Upper lobe of left lung (tissue), 6 donors: ENCODE results near the gene CTNNB1. TPM values are rescaled to one million over a fixed set of nuclear protein-coding genes. Genes with fewer than 3 reads are reported as not detected.

Source experiments
- ATAC-seq, 2 donors: fragments of 200-7000 bp; cut with Tn5 transposase; one replicate each; pipeline ENCODE4 v1.9.1; 2022; ENCODE audit warnings: mild to moderate bottlenecking in 2 of 2, moderate library complexity in 2 of 2; ENCODE audit not compliant: low FRiP score in 2 of 2
- DNase-seq, 2 donors: peaks; one replicate each; pipeline ENCODE4 v3.0.0-alpha.2; 2019 to 2020
- H3K27ac ChIP-seq, 4 donors: fragments of 200-600 bp; sonication (generic); one replicate each; pipeline ENCODE4 v1.5.1; 2016 to 2019
- H3K27me3 ChIP-seq, 4 donors: fragments of 200-600 bp; sonication (generic); one replicate each; pipeline ENCODE4 v1.5.1; 2017 to 2019
- H3K36me3 ChIP-seq, 4 donors: fragments of 200-600 bp; sonication (generic); one replicate each; pipeline ENCODE4 v1.5.1; 2016 to 2019
- H3K4me1 ChIP-seq, 4 donors: fragments of 200-600 bp; sonication (generic); one replicate each; pipeline ENCODE4 v1.5.1; 2018 to 2019
- H3K4me3 ChIP-seq, 4 donors: fragments of 200-600 bp; sonication (generic); one replicate each; pipeline ENCODE4 v1.5.1; 2017 to 2019; ENCODE audit warnings: mild to moderate bottlenecking in 2 of 4, moderate library complexity in 1 of 4
- H3K9me3 ChIP-seq, 4 donors: fragments of 200-600 bp; sonication (generic); one replicate each; pipeline ENCODE4 v1.5.1; 2018 to 2019
- CTCF ChIP-seq, 6 experiments: fragments of 450-650 bp in 4 of 6; fragments of 200-600 bp in 2 of 6; sonication (generic) in 2 of 6; IDR thresholded peaks; one replicate each; pipeline ENCODE4 v1.5.1; 2016 to 2019; ENCODE audit warnings: antibody characterized with exemption in 6 of 6
- EP300 ChIP-seq, 4 donors: sonication (generic); formaldehyde crosslinking; IDR thresholded peaks; one replicate each; pipeline ENCODE4 v1.5.1; 2017; ENCODE audit warnings: antibody characterized with exemption in 4 of 4, control low read depth in 2 of 4
- POLR2A ChIP-seq, 4 donors: fragments of 450-650 bp; IDR thresholded peaks; one replicate each; pipeline ENCODE4 v1.5.1; 2016 to 2017; ENCODE audit warnings: antibody characterized with exemption in 4 of 4, mild to moderate bottlenecking in 2 of 4
- POLR2AphosphoS5 ChIP-seq, 2 donors: sonication (generic); formaldehyde crosslinking; IDR thresholded peaks; one replicate each; pipeline ENCODE4 v1.5.1; 2017; ENCODE audit warnings: antibody characterized with exemption in 2 of 2
- WGBS, 2 donors: methylation state at CpG; one replicate each; pipeline ENCODE4 v1.1.5; 2017 to 2018; 5-methylcytosine and 5-hydroxymethylcytosine counted together
- total RNA-seq, 6 donors: library from RNA; depleted of rRNA in 4 of 6; stranded (reverse); fragments of >200 nt in 4 of 6; gene quantifications; one replicate each; pipeline versions ENCODE4 v1.1.0 to v1.2.1, GENCODE V29; 2016 to 2021
- donor health status: DM: no; HTN: no; CAD: no; lungs with moderate emphysema.
- donor health status: DM: no; HTN: yes; CAD: no; lungs with severe emphysema.

Gene CTNNB1
- total RNA-seq, 6 donors from 2014 or later = 332 to 776 (median 412) TPM

- 77 to 85% methylated on average over 2 of the region's 2 CpGs for WGBS, 2 donors
- H3K27me3 ChIP-seq = no peaks in the 10 kb centered on the region
- H3K36me3 ChIP-seq = peaks cover 26 to 47% (median 40%) of the 10 kb centered on the region in 4 donors
- peaks cover 31 to 57% (median 49%) of the 10 kb centered on the region in 4 donors for H3K4me1 ChIP-seq
- DNase-seq = no peak
- no peak overlapping the region for H3K27ac ChIP-seq
- TF ChIP-seq POLR2AphosphoS5 (IDR thresholded peaks at IDR 0.05) = no peak
- no peak for TF ChIP-seq CTCF (IDR thresholded peaks at IDR 0.05)
- TF ChIP-seq POLR2A (IDR thresholded peaks at IDR 0.05) = no peak
- TF ChIP-seq EP300 (IDR thresholded peaks at IDR 0.05) = no peak
- no peak overlapping the region for H3K4me3 ChIP-seq
- no peaks in the 10 kb centered on the region for H3K9me3 ChIP-seq
- ATAC-seq = no peak
Measured at GRCh38 chr3:41223691-41224090, 24.4 kb downstream of the CTNNB1 start.

- H3K9me3 ChIP-seq = no peaks in the 10 kb centered on the region
- peaks cover 31 to 51% (median 46%) of the 10 kb centered on the region in 4 donors for H3K4me1 ChIP-seq
- H3K27me3 ChIP-seq = no peaks in the 10 kb centered on the region
- H3K36me3 ChIP-seq = peaks cover 26 to 53% (median 41%) of the 10 kb centered on the region in 4 donors
- WGBS, 2 donors = 89 to 96% methylated on average over 3 of the region's 3 CpGs
- no peak for DNase-seq
- no peak overlapping the region for H3K4me3 ChIP-seq
- ATAC-seq = peak in 1 of 2 donors; percentile 85
- peak overlapping the region in 1 of 4 donors; percentile 39 for H3K27ac ChIP-seq
- TF ChIP-seq EP300 (IDR thresholded peaks at IDR 0.05) = no peak
- no peak for TF ChIP-seq CTCF (IDR thresholded peaks at IDR 0.05)
- TF ChIP-seq POLR2AphosphoS5 (IDR thresholded peaks at IDR 0.05) = no peak
- no peak for TF ChIP-seq POLR2A (IDR thresholded peaks at IDR 0.05)
Measured at GRCh38 chr3:41224120-41224806, 25.0 kb downstream of the CTNNB1 start.

GRCh38 chr3:41234823-41235721, 35.8 kb downstream of the CTNNB1 start:
- WGBS, 2 donors = 58 to 64% methylated on average over 6 of the region's 6 CpGs
- H3K4me1 ChIP-seq = no peaks in the 10 kb centered on the region

GRCh38 chr3:41236228-41236627, 36.9 kb downstream of the CTNNB1 start:
- DNase-seq (no peak), ATAC-seq (no peak)
- Histone ChIP-seq H3K4me3 (no peak overlapping the region), H3K9me3 (no peaks in the 10 kb centered on the region), H3K36me3 (peaks cover 52 to 96% (median 71%) of the 10 kb centered on the region in 4 donors), H3K27ac (no peak overlapping the region), H3K27me3 (no peaks in the 10 kb centered on the region), H3K4me1 (no peaks in the 10 kb centered on the region)
- WGBS, 2 donors = 92 to 95% methylated on average over 2 of the region's 2 CpGs
- TF ChIP-seq CTCF (IDR thresholded peaks at IDR 0.05) = no peak
- no peak for TF ChIP-seq EP300 (IDR thresholded peaks at IDR 0.05)
- TF ChIP-seq POLR2AphosphoS5 (IDR thresholded peaks at IDR 0.05) = no peak
- TF ChIP-seq POLR2A (IDR thresholded peaks at IDR 0.05) = no peak

More at GRCh38 chr3:41234823-41235721, 35.8 kb downstream of the CTNNB1 start:
- Histone ChIP-seq H3K27me3 (no peaks in the 10 kb centered on the region), H3K4me3 (no peak overlapping the region), H3K36me3 (peaks cover 52 to 96% (median 67%) of the 10 kb centered on the region in 4 donors), H3K27ac (peak overlapping the region in 1 of 4 donors; percentile 29), H3K9me3 (no peaks in the 10 kb centered on the region)
- TF ChIP-seq EP300 (IDR thresholded peaks at IDR 0.05) = no peak
- no peak for TF ChIP-seq CTCF (IDR thresholded peaks at IDR 0.05)
- no peak for TF ChIP-seq POLR2A (IDR thresholded peaks at IDR 0.05)
- no peak for TF ChIP-seq POLR2AphosphoS5 (IDR thresholded peaks at IDR 0.05)
- ATAC-seq = no peak
- no peak for DNase-seq
